PC-3 (cell line): Measurements from ENCODE around the gene G6PC3. TPM values are rescaled to one million over a fixed set of nuclear protein-coding genes. Genes with fewer than 3 reads are reported as not detected.
A peak's percentile ranks its signal among the peaks of the same experiment; 100 is the strongest.

ENCODE experiments used
- ATAC-seq: fragments of 200-7000 bp; cut with Tn5 transposase; 2 replicates; pipeline ENCODE4 v1.9.1; 2020; ENCODE audit warnings: mild to moderate bottlenecking, moderate library complexity
- BruUV-seq: library from RNA; stranded (reverse); fragments of 400-500 nt; replicated peaks from 2 replicates; lab custom pipeline; 2021; lab: Mats Ljungman, UMichigan
- CTCF ChIA-PET: fragments of 300-600 bp; sonication (Branson Sonifier 250); formaldehyde crosslinking; loops from one replicate; lab custom pipeline; 2022; ENCODE audit warnings: antibody characterized with exemption; lab: Charles Lee
- POLR2A ChIA-PET: fragments of 300-600 bp; sonication (Branson Sonifier 250); formaldehyde crosslinking; loops from one replicate; lab custom pipeline; 2022; ENCODE audit warnings: antibody characterized with exemption; ENCODE audit not compliant: unreplicated experiment; lab: Charles Lee
- DNase-seq: peaks from one replicate; pipeline ENCODE4 v3.0.0-alpha.2; 2015
- H2AFZ ChIP-seq: fragments of 300-600 bp; sonication (generic); 2 replicates; pipeline ENCODE4 v1.6.0; 2016; ENCODE audit warnings: antibody characterized with exemption, low read length
- H3F3A ChIP-seq: fragments of 300-600 bp; sonication (generic); one replicate; pipeline ENCODE4 v1.6.0; 2017; ENCODE audit warnings: antibody characterized with exemption, low read length, control low read depth, mild to moderate bottlenecking; ENCODE audit not compliant: unreplicated experiment
- H3K27ac ChIP-seq: fragments of 300-600 bp; sonication (generic); 2 replicates; pipeline ENCODE4 v1.5.1; 2016; ENCODE audit warnings: mild to moderate bottlenecking, low read length
- H3K27me3 ChIP-seq: fragments of 300-600 bp; sonication (generic); 2 replicates; pipeline ENCODE4 v1.6.1; 2016; ENCODE audit warnings: low read length, mixed read lengths
- H3K36me3 ChIP-seq: fragments of 300-600 bp; sonication (generic); 2 replicates; pipeline ENCODE4 v1.6.1; 2016; ENCODE audit warnings: low read depth, mixed run types, low read length, mixed read lengths
- H3K4me1 ChIP-seq: fragments of 300-600 bp; sonication (generic); 2 replicates; pipeline ENCODE4 v1.5.1; 2016; ENCODE audit warnings: low read length; ENCODE audit not compliant: insufficient read depth
- H3K4me2 ChIP-seq: fragments of 300-600 bp; sonication (generic); 2 replicates; pipeline ENCODE4 v1.6.0; 2016; ENCODE audit warnings: low read length
- H3K4me3 ChIP-seq: fragments of 300-600 bp; sonication (generic); 2 replicates; pipeline ENCODE4 v1.5.1; 2016; ENCODE audit warnings: mild to moderate bottlenecking, low read length, mixed read lengths
- H3K79me2 ChIP-seq: fragments of 300-600 bp; sonication (generic); 2 replicates; pipeline ENCODE4 v1.6.1; 2017; ENCODE audit warnings: low read length, mixed read lengths
- H3K9ac ChIP-seq: fragments of 300-600 bp; sonication (generic); 2 replicates; pipeline ENCODE4 v1.6.0; 2016; ENCODE audit warnings: mild to moderate bottlenecking, low read length
- H3K9me2 ChIP-seq: fragments of 300-600 bp; sonication (generic); replicated peaks from 2 replicates; pipeline ENCODE4 v1.6.1; 2016; ENCODE audit warnings: mixed run types, low read length, mixed read lengths
- H3K9me3 ChIP-seq: fragments of 300-600 bp; sonication (generic); 2 replicates; pipeline ENCODE4 v1.6.1; 2016; ENCODE audit warnings: low read length, mixed read lengths
- H4K20me1 ChIP-seq: fragments of 300-600 bp; sonication (generic); 2 replicates; pipeline ENCODE4 v1.6.1; 2016; ENCODE audit warnings: low read length, mixed read lengths
- EZH2 ChIP-seq: fragments of 300-600 bp; sonication (generic); IDR thresholded peaks from one replicate; pipeline ENCODE4 v1.6.1; 2017; ENCODE audit warnings: antibody characterized with exemption, mild to moderate bottlenecking, low read length; ENCODE audit not compliant: unreplicated experiment
- EZH2phosphoT487 ChIP-seq: fragments of 300-600 bp; sonication (generic); IDR thresholded peaks from 2 replicates; pipeline ENCODE4 v1.6.1; 2018; ENCODE audit warnings: mild to moderate bottlenecking, antibody characterized with exemption, low read length, borderline replicate concordance
- intact Hi-C: fragments of 100-400 bp; cut with micrococcal nuclease; formaldehyde crosslinking; loops from 2 replicates; pipeline ENCODE4 v1.9.0; 2023
- total RNA-seq: library from RNA; depleted of rRNA; stranded (reverse); fragments of >200 nt; gene quantifications from 2 replicates; pipeline ENCODE4 v1.2.3, GENCODE V29; 2014
- TF ChIP-seq, protein P1 (sequence below): fragments of 300-600 bp; sonication (generic); conservative IDR thresholded peaks from 2 replicates; pipeline ENCODE4 v1.5.1; 2017; ENCODE audit warnings: antibody characterized with exemption, low read depth, mild to moderate bottlenecking, low read length

G6PC3 gene
- total RNA-seq, 1 experiment from 2014 or later, result 69.5 TPM

DNA sequence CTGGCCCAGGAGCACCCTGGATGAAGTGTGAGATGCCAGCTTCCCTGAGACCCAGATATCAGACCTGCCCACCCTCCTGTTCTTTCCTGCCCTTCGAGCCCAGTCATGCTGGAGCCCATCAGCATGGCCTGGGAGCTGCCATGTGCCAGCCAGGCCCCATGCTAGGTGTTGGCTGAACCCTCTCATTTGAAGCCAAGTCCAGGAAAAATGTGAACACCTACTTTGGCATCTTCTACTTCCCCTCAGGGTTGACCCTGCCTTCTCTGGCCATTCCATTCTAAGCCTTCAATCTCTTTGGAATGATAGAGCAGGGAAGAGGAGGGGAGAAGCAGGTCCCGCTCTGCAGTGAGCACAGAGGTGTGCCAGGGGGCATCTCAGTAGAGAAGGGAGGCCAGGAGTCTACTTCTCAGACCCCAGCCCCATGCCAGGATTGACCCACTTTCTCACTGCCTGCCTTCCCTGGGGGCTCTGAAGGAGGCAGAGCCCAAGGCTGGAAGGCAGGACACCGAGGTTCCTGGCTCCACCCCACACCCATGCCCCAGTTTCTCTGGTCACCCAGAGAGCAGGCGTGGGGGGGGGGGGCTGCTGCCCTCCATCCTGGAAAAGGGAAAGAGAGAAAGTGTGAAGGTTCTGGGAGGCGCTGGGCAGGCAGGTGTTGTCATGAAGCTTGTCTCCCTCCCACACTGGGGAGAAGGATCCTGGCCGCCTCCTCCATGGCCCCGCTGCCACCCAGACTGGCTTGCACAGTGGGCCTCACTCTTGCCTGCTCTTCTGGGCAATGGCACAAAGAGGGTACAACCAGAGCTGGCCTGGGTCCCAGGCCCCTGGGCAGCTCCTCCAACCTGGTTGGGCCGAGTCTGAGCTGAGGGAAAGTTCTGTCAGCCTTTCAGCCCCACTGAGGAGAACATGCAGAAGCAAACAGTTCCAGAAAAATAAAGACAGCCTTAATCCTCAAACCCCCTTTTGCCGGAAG, 43.6 kb downstream of the G6PC3 start:
- POLR2A ChIA-PET, result no interaction called here
- no peaks in the 10 kb centered on the region for H3K36me3 ChIP-seq
- no peaks in the 10 kb centered on the region for H3K79me2 ChIP-seq
- H3K27ac ChIP-seq, result no peak overlapping the region
- no peaks in the 10 kb centered on the region for H3K27me3 ChIP-seq
- no peaks in the 10 kb centered on the region for H3F3A ChIP-seq
- no peak overlapping the region for H2AFZ ChIP-seq
- no peak for TF ChIP-seq EZH2phosphoT487
- TF ChIP-seq, protein P1, sequence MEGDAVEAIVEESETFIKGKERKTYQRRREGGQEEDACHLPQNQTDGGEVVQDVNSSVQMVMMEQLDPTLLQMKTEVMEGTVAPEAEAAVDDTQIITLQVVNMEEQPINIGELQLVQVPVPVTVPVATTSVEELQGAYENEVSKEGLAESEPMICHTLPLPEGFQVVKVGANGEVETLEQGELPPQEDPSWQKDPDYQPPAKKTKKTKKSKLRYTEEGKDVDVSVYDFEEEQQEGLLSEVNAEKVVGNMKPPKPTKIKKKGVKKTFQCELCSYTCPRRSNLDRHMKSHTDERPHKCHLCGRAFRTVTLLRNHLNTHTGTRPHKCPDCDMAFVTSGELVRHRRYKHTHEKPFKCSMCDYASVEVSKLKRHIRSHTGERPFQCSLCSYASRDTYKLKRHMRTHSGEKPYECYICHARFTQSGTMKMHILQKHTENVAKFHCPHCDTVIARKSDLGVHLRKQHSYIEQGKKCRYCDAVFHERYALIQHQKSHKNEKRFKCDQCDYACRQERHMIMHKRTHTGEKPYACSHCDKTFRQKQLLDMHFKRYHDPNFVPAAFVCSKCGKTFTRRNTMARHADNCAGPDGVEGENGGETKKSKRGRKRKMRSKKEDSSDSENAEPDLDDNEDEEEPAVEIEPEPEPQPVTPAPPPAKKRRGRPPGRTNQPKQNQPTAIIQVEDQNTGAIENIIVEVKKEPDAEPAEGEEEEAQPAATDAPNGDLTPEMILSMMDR, result no peak
- no peak for TF ChIP-seq EZH2
- ATAC-seq (no peak), DNase-seq (no peak)
- no peaks in the 10 kb centered on the region for H3K9me3 ChIP-seq
- H4K20me1 ChIP-seq, result no peaks in the 10 kb centered on the region
- H3K9me2 ChIP-seq, result no peaks in the 10 kb centered on the region
- H3K9ac ChIP-seq, result no peak overlapping the region
- intact Hi-C loops, result no loop called here
- BruUV-seq, result no TSS peak
- no peak overlapping the region for H3K4me3 ChIP-seq
- H3K4me2 ChIP-seq, result no peak overlapping the region
- CTCF ChIA-PET, result interaction anchor here (0.8 kb wide), 1 partner anchor 31 kb away, joined by 5 read pairs; no protein-coding TSS in a partner anchor
- H3K4me1 ChIP-seq, result peaks cover 20% of the 10 kb centered on the region

DNA sequence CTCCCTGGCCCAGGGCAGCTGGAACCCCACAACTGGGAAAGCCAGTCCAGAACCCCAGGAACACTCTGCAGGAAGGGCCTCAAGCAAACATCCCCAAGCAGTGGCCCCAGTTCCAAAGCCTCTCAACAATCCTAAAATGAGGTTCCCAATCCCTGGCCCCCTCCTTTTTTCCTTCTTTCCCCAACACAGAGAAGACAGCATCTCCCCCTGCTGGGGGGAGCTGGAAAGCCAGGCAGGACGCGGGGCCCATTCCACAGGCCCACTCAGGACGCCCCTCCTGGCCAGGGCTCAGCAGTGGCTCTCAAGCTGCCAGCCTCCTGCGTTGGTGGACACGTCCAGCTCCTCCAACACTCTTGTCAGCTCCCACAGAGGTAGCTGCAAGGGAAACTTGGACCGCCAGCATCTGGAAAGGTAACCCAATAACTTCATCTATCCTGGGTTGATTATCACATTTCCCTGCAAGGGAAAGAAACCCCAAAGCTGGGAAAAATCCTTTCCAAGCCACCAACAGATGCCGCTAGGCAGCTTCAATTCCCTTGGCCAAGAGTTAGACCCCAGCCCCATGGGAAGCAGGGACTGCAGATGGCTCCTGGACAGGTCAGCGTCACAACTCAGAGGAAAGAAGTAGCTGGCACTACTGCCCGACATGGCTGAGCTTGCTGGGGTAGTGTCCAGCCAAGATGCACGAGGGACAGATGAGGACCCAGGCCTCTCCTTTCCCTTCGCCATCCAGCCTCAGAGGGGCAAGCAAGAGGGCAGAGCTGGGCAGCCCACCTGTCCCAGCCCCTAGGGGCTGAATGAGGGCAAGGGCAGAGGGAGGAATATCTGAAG, 45.3 kb downstream of the G6PC3 start:
- Histone ChIP-seq H2AFZ (no peak overlapping the region), H3K27me3 (no peaks in the 10 kb centered on the region), H3K4me2 (no peak overlapping the region), H3K9me3 (no peaks in the 10 kb centered on the region), H3F3A (no peaks in the 10 kb centered on the region), H3K9me2 (no peaks in the 10 kb centered on the region), H3K9ac (no peak overlapping the region), H3K4me3 (no peak overlapping the region), H3K4me1 (peaks cover 10% of the 10 kb centered on the region), H3K36me3 (no peaks in the 10 kb centered on the region), H3K27ac (no peak overlapping the region), H4K20me1 (no peaks in the 10 kb centered on the region), H3K79me2 (no peaks in the 10 kb centered on the region)
- POLR2A ChIA-PET, result interaction anchor here (0.5 kb wide), 2 partner anchors 94 to 247 kb away, joined by 4 to 9 read pairs; no protein-coding TSS in a partner anchor
- CTCF ChIA-PET, result interaction anchor here (0.6 to 1.8 kb wide), 9 partner anchors 8 to 172 kb away, joined by 3 to 12 read pairs (median 4); partner anchors contain the start of gene HDAC5
- TF ChIP-seq EZH2, result no peak
- TF ChIP-seq, protein P1, result peak; percentile 90
- BruUV-seq, result no TSS peak
- peak; percentile 53 for DNase-seq
- ATAC-seq, result peak; percentile 18; the same call in 1 of the 2 replicates
- intact Hi-C loops, result no loop called here
